ENCODE results near the gene ANXA11.
"Not testable (repeated sequence)": the region's sequence is repeated elsewhere in the genome, so short reads cannot be mapped to it uniquely, and the experiment has no call there.

ANXA11 gene

GRCh38 chr10:80207768-80208370 lies 2.5 kb upstream of the ANXA11 start:
- DNase-seq, result no peak

GRCh38 chr10:80206277-80206655 lies 929 bp upstream of the ANXA11 start:
- no peak for DNase-seq

GRCh38 chr10:80204677-80205476 lies 460 bp downstream of the ANXA11 start:
- no peak for DNase-seq

GRCh38 chr10:80203835-80204676 lies 1.3 kb downstream of the ANXA11 start:
- no peak for DNase-seq

- peak; percentile 46 for DNase-seq
Measured at GRCh38 chr10:80202934-80203834, 2.2 kb downstream of the ANXA11 start.

- not testable (repeated sequence) for DNase-seq
Measured at GRCh38 chr10:80202530-80202929, 2.8 kb downstream of the ANXA11 start.

GRCh38 chr10:80201608-80202141 lies 3.7 kb downstream of the ANXA11 start:
- DNase-seq, result no peak

- DNase-seq, result no peak
Measured at GRCh38 chr10:80200687-80201086, 4.7 kb downstream of the ANXA11 start.

- no peak for DNase-seq
Measured at GRCh38 chr10:80200259-80200658, 5.1 kb downstream of the ANXA11 start.

GRCh38 chr10:80199828-80200227 lies 5.5 kb downstream of the ANXA11 start:
- no peak for DNase-seq

- DNase-seq, result no peak
Measured at GRCh38 chr10:80197972-80198916, 7.1 kb downstream of the ANXA11 start.

- no peak for DNase-seq
Measured at GRCh38 chr10:80196950-80197315, 8.4 kb downstream of the ANXA11 start.

- DNase-seq, result peak; percentile 50
Measured at GRCh38 chr10:80196270-80196949, 8.9 kb downstream of the ANXA11 start.

- no peak for DNase-seq
Measured at GRCh38 chr10:80195046-80195574, 10.2 kb downstream of the ANXA11 start.

GRCh38 chr10:80194373-80195045 lies 10.8 kb downstream of the ANXA11 start:
- no peak for DNase-seq

- DNase-seq, result no peak
Measured at GRCh38 chr10:80192553-80192952, 12.8 kb downstream of the ANXA11 start.

GRCh38 chr10:80191589-80192270 lies 13.6 kb downstream of the ANXA11 start:
- DNase-seq, result no peak

- no peak for DNase-seq
Measured at GRCh38 chr10:80188713-80189112, 16.6 kb downstream of the ANXA11 start.

Data from activated CD4-positive, alpha-beta T cell treated with anti-CD3 and anti-CD28 coated beads for 1 hour (primary cell).